Adrenal gland (tissue), 5 donors: ENCODE data around the gene ANKS1A.

ENCODE experiments used
- POLR2A ChIP-seq, 2 donors: fragments of 450-650 bp; IDR thresholded peaks; one replicate each; pipeline ENCODE4 v1.6.1; 2017; ENCODE audit warnings: antibody characterized with exemption in 2 of 2, mild to moderate bottlenecking in 2 of 2, moderate library complexity in 1 of 2
- TF ChIP-seq, protein P1 (sequence below), 6 experiments: fragments of 450-650 bp in 4 of 6; fragments of 200-600 bp in 2 of 6; sonication (generic) in 1 of 6; IDR thresholded peaks; 1 replicate in 5 of 6; 2 replicates in 1 of 6; pipeline versions ENCODE4 v1.5.1 to v1.8.0; 2016 to 2021; ENCODE audit warnings: antibody characterized with exemption in 6 of 6, mild to moderate bottlenecking in 2 of 6, moderate library complexity in 1 of 6
- donor health status: DM: no; HTN: no; CAD: no.

DNA sequence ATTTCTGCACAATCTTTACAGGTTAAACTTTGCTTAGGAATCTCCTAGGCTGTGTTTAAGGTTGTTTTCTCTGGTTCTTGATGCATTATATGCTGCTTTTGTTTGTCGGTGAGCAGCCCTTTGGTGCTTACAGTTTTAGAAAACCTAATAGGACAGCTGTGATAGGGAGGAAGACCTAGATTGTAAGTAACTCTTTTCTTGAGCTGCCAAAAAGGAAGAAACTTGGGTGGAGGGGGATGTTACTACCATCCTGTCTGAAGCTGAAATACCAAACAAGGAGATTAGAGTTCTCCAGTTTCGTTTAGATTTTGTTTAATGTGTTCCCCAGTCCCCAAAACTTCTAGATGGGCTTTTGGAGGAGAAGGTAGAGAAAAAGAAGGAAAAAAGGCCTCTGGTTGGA, 72.0 kb downstream of the ANKS1A start:
- no peak for TF ChIP-seq POLR2A (IDR thresholded peaks at IDR 0.05)
- TF ChIP-seq, protein P1, sequence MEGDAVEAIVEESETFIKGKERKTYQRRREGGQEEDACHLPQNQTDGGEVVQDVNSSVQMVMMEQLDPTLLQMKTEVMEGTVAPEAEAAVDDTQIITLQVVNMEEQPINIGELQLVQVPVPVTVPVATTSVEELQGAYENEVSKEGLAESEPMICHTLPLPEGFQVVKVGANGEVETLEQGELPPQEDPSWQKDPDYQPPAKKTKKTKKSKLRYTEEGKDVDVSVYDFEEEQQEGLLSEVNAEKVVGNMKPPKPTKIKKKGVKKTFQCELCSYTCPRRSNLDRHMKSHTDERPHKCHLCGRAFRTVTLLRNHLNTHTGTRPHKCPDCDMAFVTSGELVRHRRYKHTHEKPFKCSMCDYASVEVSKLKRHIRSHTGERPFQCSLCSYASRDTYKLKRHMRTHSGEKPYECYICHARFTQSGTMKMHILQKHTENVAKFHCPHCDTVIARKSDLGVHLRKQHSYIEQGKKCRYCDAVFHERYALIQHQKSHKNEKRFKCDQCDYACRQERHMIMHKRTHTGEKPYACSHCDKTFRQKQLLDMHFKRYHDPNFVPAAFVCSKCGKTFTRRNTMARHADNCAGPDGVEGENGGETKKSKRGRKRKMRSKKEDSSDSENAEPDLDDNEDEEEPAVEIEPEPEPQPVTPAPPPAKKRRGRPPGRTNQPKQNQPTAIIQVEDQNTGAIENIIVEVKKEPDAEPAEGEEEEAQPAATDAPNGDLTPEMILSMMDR (IDR thresholded peaks at IDR 0.05), result no peak
